K562 (cell line): Measurements from ENCODE around the gene ABCD3. TPM values are rescaled to one million over a fixed set of nuclear protein-coding genes. Genes with fewer than 3 reads are reported as not detected.

Experiments used
- ATAC-seq: fragments of 200-7000 bp; cut with Tn5 transposase; 3 replicates; pipeline ENCODE4 v1.9.1; 2020; ENCODE audit warnings: moderate library complexity
- BruUV-seq: library from RNA; stranded (reverse); fragments of 400-500 nt; replicated peaks from 2 replicates; lab custom pipeline; 2021; lab: Mats Ljungman, UMichigan
- CTCF ChIA-PET: fragments of 300-600 bp; formaldehyde crosslinking; extraction: SDS; loops from one replicate; lab custom pipeline; 2021; ENCODE audit warnings: low intra/inter-chr PET ratio; lab: Yijun Ruan, JAX
- POLR2A ChIA-PET: fragments of 300-600, 350-650 bp; sonication (Branson Sonifier 250); formaldehyde crosslinking; extraction: SDS; loops from one replicate; lab custom pipeline; 2021; ENCODE audit warnings: antibody characterized with exemption, inconsistent platforms; lab: Yijun Ruan, JAX
- DNase-seq, 4 experiments: peaks; one replicate each; pipeline versions ENCODE4 v3.0.0 to v3.0.0-alpha.2; 2011 to 2018; ENCODE audit warnings: low spot score in 3 of 4, mixed read lengths in 3 of 4; ENCODE audit errors: extremely low read depth in 1 of 4
- FAIRE-seq: peaks from 2 replicates; lab custom pipeline; 2011; peaks lifted over from hg19 to GRCh38; lab: Jason Lieb, UNC
- H2AFZ ChIP-seq: 2 replicates; pipeline ENCODE4 v1.6.0; 2011; ENCODE audit warnings: low read depth, low read length, control low read depth, inconsistent platforms
- H3K27ac ChIP-seq: fragments of 200-600 bp; 3 replicates; pipeline ENCODE4 v1.8.0; 2011; ENCODE audit warnings: low read depth, mild to moderate bottlenecking, control low read depth, inconsistent platforms, low read length, moderate library complexity, mixed read lengths; ENCODE audit errors: extremely low read depth
- H3K27me3 ChIP-seq, 2 experiments: fragments of 300-600 bp in 1 of 2; 2 replicates in 1 of 2; 3 replicates in 1 of 2; pipeline versions ENCODE4 v1.6.0 to v1.8.0; 2011; ENCODE audit warnings: inconsistent platforms in 2 of 2, low read length in 2 of 2, mild to moderate bottlenecking in 1 of 2, mixed read lengths in 1 of 2, moderate library complexity in 1 of 2; ENCODE audit not compliant: control insufficient read depth in 2 of 2, insufficient read depth in 2 of 2
- H3K36me3 ChIP-seq: fragments of 300-600 bp; 3 replicates; pipeline ENCODE4 v1.8.0; 2011; ENCODE audit warnings: mild to moderate bottlenecking, low read length, inconsistent platforms; ENCODE audit not compliant: control insufficient read depth, insufficient read depth
- H3K4me1 ChIP-seq, 2 experiments: fragments of 200-600 bp in 1 of 2; replicated peaks in 1 of 2; 2 replicates in 1 of 2; 3 replicates in 1 of 2; pipeline versions ENCODE4 v1.5.1 to v1.8.0; 2011; ENCODE audit warnings: inconsistent platforms in 2 of 2, low read length in 2 of 2, mild to moderate bottlenecking in 1 of 2, mixed read lengths in 1 of 2, moderate library complexity in 1 of 2; ENCODE audit not compliant: control insufficient read depth in 2 of 2, insufficient read depth in 2 of 2
- H3K4me2 ChIP-seq: 2 replicates; pipeline ENCODE4 v1.6.1; 2011; ENCODE audit warnings: low read length, control low read depth, inconsistent platforms, mixed read lengths; ENCODE audit not compliant: insufficient read depth
- H3K4me3 ChIP-seq: fragments of 200-600 bp; sonication (generic), shearing (Covaris generic); 2 replicates; pipeline ENCODE4 v1.5.1; 2016; ENCODE audit warnings: control low read depth, inconsistent platforms
- H3K79me2 ChIP-seq: fragments of 200-600 bp; 3 replicates; pipeline ENCODE4 v1.8.0; 2011; ENCODE audit warnings: low read length, inconsistent platforms; ENCODE audit not compliant: control insufficient read depth, insufficient read depth
- H3K9ac ChIP-seq, 2 experiments: 2 replicates each; pipeline versions ENCODE4 v1.6.0 to v1.6.1; 2011; ENCODE audit warnings: low read depth in 2 of 2, low read length in 2 of 2, control low read depth in 1 of 2, inconsistent platforms in 1 of 2, mild to moderate bottlenecking in 1 of 2, mixed read lengths in 1 of 2; ENCODE audit not compliant: insufficient read depth in 1 of 2
- H3K9me1 ChIP-seq: one replicate; pipeline ENCODE4 v1.6.0; 2011; ENCODE audit warnings: inconsistent platforms, mild to moderate bottlenecking, low read length, moderate library complexity; ENCODE audit not compliant: control insufficient read depth, insufficient read depth
- H3K9me3 ChIP-seq: replicated peaks from 2 replicates; pipeline ENCODE4 v1.5.1; 2011; ENCODE audit warnings: low read depth, low read length, inconsistent platforms; ENCODE audit not compliant: control insufficient read depth, insufficient read depth
- H4K20me1 ChIP-seq: replicated peaks from 2 replicates; pipeline ENCODE4 v1.6.1; 2011; ENCODE audit warnings: low read length, inconsistent platforms, mixed read lengths; ENCODE audit not compliant: control insufficient read depth, insufficient read depth
- ERF ChIP-seq: fragments of 450-650 bp; formaldehyde crosslinking; IDR thresholded peaks from 2 replicates; pipeline ENCODE4 v1.4.0; 2020; ENCODE audit warnings: mild to moderate bottlenecking, mixed read lengths
- GATAD2A ChIP-seq: fragments of 450-650 bp; IDR thresholded peaks from 2 replicates; pipeline ENCODE4 v1.6.1; 2017
- MTA3 ChIP-seq: fragments of 450-650 bp; formaldehyde crosslinking; IDR thresholded peaks from 2 replicates; pipeline ENCODE4 v1.6.1; 2017; ENCODE audit warnings: mild to moderate bottlenecking, borderline replicate concordance
- RAD51 ChIP-seq: fragments of 450-650 bp; IDR thresholded peaks from 2 replicates; pipeline ENCODE4 v1.7.1; 2016; ENCODE audit warnings: low read depth, mild to moderate bottlenecking, borderline replicate concordance
- RBM17 ChIP-seq: fragments of 200-400 bp; formaldehyde crosslinking; IDR thresholded peaks from 2 replicates; pipeline ENCODE4 v1.6.1; 2017; ENCODE audit warnings: low read depth, mild to moderate bottlenecking, low read length, borderline replicate concordance
- RFX5 ChIP-seq: IDR thresholded peaks from 2 replicates; pipeline ENCODE4 v1.6.1; 2011; ENCODE audit warnings: low read depth, mild to moderate bottlenecking, improper control_type of control experiment, low read length
- SMAD3 ChIP-seq: fragments of 450-650 bp; formaldehyde crosslinking; conservative IDR thresholded peaks from 2 replicates; pipeline ENCODE4 v1.4.0; 2020; ENCODE audit warnings: mild to moderate bottlenecking
- SMARCC2 ChIP-seq: fragments of 450-650 bp; IDR thresholded peaks from 2 replicates; pipeline ENCODE4 v1.6.1; 2017; ENCODE audit warnings: antibody characterized with exemption, moderate library complexity, mild to moderate bottlenecking, low read depth
- STAT5A ChIP-seq: IDR thresholded peaks from 2 replicates; pipeline ENCODE4 v1.6.1; 2012; ENCODE audit warnings: low read length, inconsistent platforms, borderline replicate concordance
- THRAP3 ChIP-seq: fragments of 450-650 bp; IDR thresholded peaks from 2 replicates; pipeline ENCODE4 v1.6.1; 2016; ENCODE audit warnings: mild to moderate bottlenecking, inconsistent platforms, borderline replicate concordance
- ZKSCAN1 ChIP-seq: fragments of 150-350 bp; IDR thresholded peaks from 2 replicates; pipeline ENCODE4 v1.6.1; 2016; ENCODE audit warnings: low read depth, low read length
- WGBS: fragments of 100-300 bp; shearing (Covaris generic); methylation state at CpG from one replicate; pipeline ENCODE4 v1.1.6; 2016; ENCODE audit warnings: low coverage, mixed read lengths; ENCODE audit not compliant: insufficient coverage; ENCODE audit errors: missing lambda C conversion rate; 5-methylcytosine and 5-hydroxymethylcytosine counted together
- in situ Hi-C: fragments of 300-500 bp; cut with MboI; formaldehyde crosslinking; loops from 4 replicates; pipeline ENCODE4 v1.15.0; 2018; ENCODE audit warnings: inconsistent platforms, mixed read lengths
- intact Hi-C: fragments of 100-400 bp; cut with micrococcal nuclease; formaldehyde crosslinking; loops from 2 replicates; pipeline ENCODE4 v1.14.2; 2022
- polyA plus RNA-seq, 8 experiments: library from polyadenylated mRNA; depleted of rRNA in 4 of 8; stranded (reverse) in 5 of 8; unstranded in 3 of 8; fragments of >200 nt; fragmentation: Nextera tagmentation in 2 of 8; fragmentation: Illumina TruSeq in 1 of 8; extraction: Ambion mirVana in 2 of 8; extraction: Trizol in 1 of 8; gene quantifications; 2 replicates each; pipeline versions ENCODE4 v1.2.1 to v1.2.3, GENCODE V29; 2011 to 2014; ENCODE audit warnings: inconsistent platforms in 1 of 8, missing spikeins in 1 of 8
- total RNA-seq, 7 experiments: library from RNA; depleted of rRNA in 6 of 7; stranded (reverse); fragments of >200 nt in 6 of 7; fragmentation: Illumina TruSeq in 2 of 7; extraction: Trizol in 2 of 7; gene quantifications; 2 replicates each; pipeline versions ENCODE4 v1.2.1 to v1.2.3, GENCODE V29; 2011 to 2021; ENCODE audit warnings: low replicate concordance in 1 of 7
- TF ChIP-seq, protein P1 (sequence below), 2 experiments: fragments of 450-650 bp in 1 of 2; IDR thresholded peaks; 2 replicates each; pipeline ENCODE4 v1.6.1; 2011 to 2017; ENCODE audit warnings: low read depth in 2 of 2, antibody characterized with exemption in 1 of 2, borderline replicate concordance in 1 of 2, low read length in 1 of 2, mild to moderate bottlenecking in 1 of 2, mixed read lengths in 1 of 2; ENCODE audit not compliant: control insufficient read depth in 1 of 2
- TF ChIP-seq, protein P2 (sequence below): fragments of 450-650 bp; IDR thresholded peaks from 2 replicates; pipeline ENCODE4 v1.6.1; 2018; ENCODE audit not compliant: partially characterized antibody
- TF ChIP-seq, protein P3 (sequence below): fragments of 150-350 bp; conservative IDR thresholded peaks from 2 replicates; pipeline ENCODE4 v1.6.1; 2014; ENCODE audit warnings: low read length

ABCD3 gene
- total and polyA plus RNA-seq, 9 of the 15 experiments (the other 6 are each of a cell fraction or from before 2014, with no cell fraction given): 11.0 to 30.7 (median 15.5) TPM

DNA sequence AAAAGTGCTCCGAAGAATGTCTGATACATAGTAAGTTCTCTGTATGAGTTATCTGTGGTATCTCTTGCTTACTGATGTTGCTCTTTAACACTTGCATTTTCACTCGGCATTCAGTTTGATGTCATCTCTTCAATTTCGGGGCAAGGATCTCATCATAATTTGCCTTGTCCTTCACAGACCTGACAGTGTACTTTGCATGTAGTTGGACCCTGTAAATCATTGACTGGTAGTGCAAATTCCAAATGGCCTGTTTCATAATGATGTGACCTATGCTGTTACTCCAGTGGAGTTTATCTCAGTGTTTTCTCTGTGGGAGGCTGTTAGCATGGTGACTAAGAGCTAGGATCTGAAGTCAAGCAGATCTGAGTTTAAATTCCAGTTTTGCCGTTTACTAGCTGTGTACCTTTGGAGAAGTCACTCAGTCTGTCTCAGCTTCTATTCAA lies 34.2 kb upstream of the ABCD3 start:
- no peak overlapping the region for H3K4me2 ChIP-seq
- H3K79me2 ChIP-seq: no peaks in the 10 kb centered on the region
- WGBS: 2% methylated on average over 4 of the region's 4 CpGs
- no peak overlapping the region for H3K27ac ChIP-seq
- H3K9me1 ChIP-seq: no peaks in the 10 kb centered on the region
- ChIA-PET CTCF (no interaction called here), POLR2A (no interaction called here)
- BruUV-seq: no TSS peak
- ATAC-seq (no peak), FAIRE-seq (no peak), DNase-seq (no peak)
- H3K27me3 ChIP-seq: no peaks in the 10 kb centered on the region
- H3K4me3 ChIP-seq: no peak overlapping the region
- H4K20me1 ChIP-seq: no peaks in the 10 kb centered on the region
- H3K4me1 ChIP-seq: no peaks in the 10 kb centered on the region
- H3K36me3 ChIP-seq: no peaks in the 10 kb centered on the region
- H3K9ac ChIP-seq: no peak overlapping the region
- no peak overlapping the region for H2AFZ ChIP-seq
- no peaks in the 10 kb centered on the region for H3K9me3 ChIP-seq
- in situ Hi-C loops (no loop called here), intact Hi-C loops (no loop called here)
- TF ChIP-seq ERF: no peak
- no peak for TF ChIP-seq SMAD3
- TF ChIP-seq GATAD2A: no peak
- no peak for TF ChIP-seq MTA3
- TF ChIP-seq THRAP3: no peak
- TF ChIP-seq SMARCC2: no peak
- TF ChIP-seq, protein P1, sequence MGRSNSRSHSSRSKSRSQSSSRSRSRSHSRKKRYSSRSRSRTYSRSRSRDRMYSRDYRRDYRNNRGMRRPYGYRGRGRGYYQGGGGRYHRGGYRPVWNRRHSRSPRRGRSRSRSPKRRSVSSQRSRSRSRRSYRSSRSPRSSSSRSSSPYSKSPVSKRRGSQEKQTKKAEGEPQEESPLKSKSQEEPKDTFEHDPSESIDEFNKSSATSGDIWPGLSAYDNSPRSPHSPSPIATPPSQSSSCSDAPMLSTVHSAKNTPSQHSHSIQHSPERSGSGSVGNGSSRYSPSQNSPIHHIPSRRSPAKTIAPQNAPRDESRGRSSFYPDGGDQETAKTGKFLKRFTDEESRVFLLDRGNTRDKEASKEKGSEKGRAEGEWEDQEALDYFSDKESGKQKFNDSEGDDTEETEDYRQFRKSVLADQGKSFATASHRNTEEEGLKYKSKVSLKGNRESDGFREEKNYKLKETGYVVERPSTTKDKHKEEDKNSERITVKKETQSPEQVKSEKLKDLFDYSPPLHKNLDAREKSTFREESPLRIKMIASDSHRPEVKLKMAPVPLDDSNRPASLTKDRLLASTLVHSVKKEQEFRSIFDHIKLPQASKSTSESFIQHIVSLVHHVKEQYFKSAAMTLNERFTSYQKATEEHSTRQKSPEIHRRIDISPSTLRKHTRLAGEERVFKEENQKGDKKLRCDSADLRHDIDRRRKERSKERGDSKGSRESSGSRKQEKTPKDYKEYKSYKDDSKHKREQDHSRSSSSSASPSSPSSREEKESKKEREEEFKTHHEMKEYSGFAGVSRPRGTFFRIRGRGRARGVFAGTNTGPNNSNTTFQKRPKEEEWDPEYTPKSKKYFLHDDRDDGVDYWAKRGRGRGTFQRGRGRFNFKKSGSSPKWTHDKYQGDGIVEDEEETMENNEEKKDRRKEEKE (IDR thresholded peaks at IDR 0.05; ENCODE audit: borderline replicate concordance in 1 of 2, control insufficient read depth in 1 of 2, low read depth in 2 of 2, low read length in 1 of 2): no peak
- no peak for TF ChIP-seq STAT5A
- TF ChIP-seq RAD51: no peak
- TF ChIP-seq, protein P2, sequence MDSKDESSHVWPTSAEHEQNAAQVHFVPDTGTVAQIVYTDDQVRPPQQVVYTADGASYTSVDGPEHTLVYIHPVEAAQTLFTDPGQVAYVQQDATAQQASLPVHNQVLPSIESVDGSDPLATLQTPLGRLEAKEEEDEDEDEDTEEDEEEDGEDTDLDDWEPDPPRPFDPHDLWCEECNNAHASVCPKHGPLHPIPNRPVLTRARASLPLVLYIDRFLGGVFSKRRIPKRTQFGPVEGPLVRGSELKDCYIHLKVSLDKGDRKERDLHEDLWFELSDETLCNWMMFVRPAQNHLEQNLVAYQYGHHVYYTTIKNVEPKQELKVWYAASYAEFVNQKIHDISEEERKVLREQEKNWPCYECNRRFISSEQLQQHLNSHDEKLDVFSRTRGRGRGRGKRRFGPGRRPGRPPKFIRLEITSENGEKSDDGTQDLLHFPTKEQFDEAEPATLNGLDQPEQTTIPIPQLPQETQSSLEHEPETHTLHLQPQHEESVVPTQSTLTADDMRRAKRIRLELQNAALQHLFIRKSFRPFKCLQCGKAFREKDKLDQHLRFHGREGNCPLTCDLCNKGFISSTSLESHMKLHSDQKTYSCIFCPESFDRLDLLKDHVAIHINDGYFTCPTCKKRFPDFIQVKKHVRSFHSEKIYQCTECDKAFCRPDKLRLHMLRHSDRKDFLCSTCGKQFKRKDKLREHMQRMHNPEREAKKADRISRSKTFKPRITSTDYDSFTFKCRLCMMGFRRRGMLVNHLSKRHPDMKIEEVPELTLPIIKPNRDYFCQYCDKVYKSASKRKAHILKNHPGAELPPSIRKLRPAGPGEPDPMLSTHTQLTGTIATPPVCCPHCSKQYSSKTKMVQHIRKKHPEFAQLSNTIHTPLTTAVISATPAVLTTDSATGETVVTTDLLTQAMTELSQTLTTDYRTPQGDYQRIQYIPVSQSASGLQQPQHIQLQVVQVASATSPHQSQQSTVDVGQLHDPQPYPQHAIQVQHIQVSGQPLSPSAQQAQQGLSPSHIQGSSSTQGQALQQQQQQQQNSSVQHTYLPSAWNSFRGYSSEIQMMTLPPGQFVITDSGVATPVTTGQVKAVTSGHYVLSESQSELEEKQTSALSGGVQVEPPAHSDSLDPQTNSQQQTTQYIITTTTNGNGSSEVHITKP: no peak
- TF ChIP-seq, protein P3, sequence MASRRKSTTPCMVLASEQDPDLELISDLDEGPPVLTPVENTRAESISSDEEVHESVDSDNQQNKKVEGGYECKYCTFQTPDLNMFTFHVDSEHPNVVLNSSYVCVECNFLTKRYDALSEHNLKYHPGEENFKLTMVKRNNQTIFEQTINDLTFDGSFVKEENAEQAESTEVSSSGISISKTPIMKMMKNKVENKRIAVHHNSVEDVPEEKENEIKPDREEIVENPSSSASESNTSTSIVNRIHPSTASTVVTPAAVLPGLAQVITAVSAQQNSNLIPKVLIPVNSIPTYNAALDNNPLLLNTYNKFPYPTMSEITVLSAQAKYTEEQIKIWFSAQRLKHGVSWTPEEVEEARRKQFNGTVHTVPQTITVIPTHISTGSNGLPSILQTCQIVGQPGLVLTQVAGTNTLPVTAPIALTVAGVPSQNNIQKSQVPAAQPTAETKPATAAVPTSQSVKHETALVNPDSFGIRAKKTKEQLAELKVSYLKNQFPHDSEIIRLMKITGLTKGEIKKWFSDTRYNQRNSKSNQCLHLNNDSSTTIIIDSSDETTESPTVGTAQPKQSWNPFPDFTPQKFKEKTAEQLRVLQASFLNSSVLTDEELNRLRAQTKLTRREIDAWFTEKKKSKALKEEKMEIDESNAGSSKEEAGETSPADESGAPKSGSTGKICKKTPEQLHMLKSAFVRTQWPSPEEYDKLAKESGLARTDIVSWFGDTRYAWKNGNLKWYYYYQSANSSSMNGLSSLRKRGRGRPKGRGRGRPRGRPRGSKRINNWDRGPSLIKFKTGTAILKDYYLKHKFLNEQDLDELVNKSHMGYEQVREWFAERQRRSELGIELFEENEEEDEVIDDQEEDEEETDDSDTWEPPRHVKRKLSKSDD: no peak
- TF ChIP-seq RFX5: no peak
- no peak for TF ChIP-seq ZKSCAN1
- no peak for TF ChIP-seq RBM17
